Measurements from ENCODE around the gene UPK3BL2.
"Not testable (repeated sequence)": the region's sequence is repeated elsewhere in the genome, so short reads cannot be mapped to it uniquely, and the experiment has no call there.

GRCh38 chr7:102493220-102493935 is 50.1 kb downstream of the UPK3BL2 start:
- not testable (repeated sequence) for TF ChIP-seq CTCF (IDR thresholded peaks at IDR 0.05; ENCODE audit: poor library complexity); EZH2 (IDR thresholded peaks at IDR 0.05; ENCODE audit: borderline replicate concordance)

All from hepatocyte (in vitro differentiated cells).